IPS-NIHi7 (cell line): ENCODE results near the gene LMF2.
A peak's percentile ranks its signal among the peaks of the same experiment; 100 is the strongest.
"Not testable (repeated sequence)": the region's sequence is repeated elsewhere in the genome, so short reads cannot be mapped to it uniquely, and the experiment has no call there.

Source experiments
- DNase-seq: peaks from one replicate; pipeline ENCODE4 v3.0.0; 2012; ENCODE audit warnings: mixed read lengths; ENCODE audit errors: extremely low spot score

Gene LMF2

GRCh38 chr22:50523458-50523805 lies 15.9 kb upstream of the LMF2 start:
- DNase-seq = no peak

- DNase-seq = no peak
Observed at GRCh38 chr22:50522806-50523438, 15.4 kb upstream of the LMF2 start.

- no peak for DNase-seq
Observed at GRCh38 chr22:50522208-50522805, 14.8 kb upstream of the LMF2 start.

- DNase-seq = no peak
Observed at GRCh38 chr22:50521710-50522109, 14.2 kb upstream of the LMF2 start.

GRCh38 chr22:50520826-50521453 lies 13.4 kb upstream of the LMF2 start:
- DNase-seq = no peak

- not testable (repeated sequence) for DNase-seq
Observed at GRCh38 chr22:50520184-50520583, 12.7 kb upstream of the LMF2 start.

GRCh38 chr22:50519151-50519550 lies 11.6 kb upstream of the LMF2 start:
- DNase-seq = no peak

GRCh38 chr22:50518606-50519005 lies 11.1 kb upstream of the LMF2 start:
- DNase-seq = no peak

GRCh38 chr22:50517495-50518260 lies 10.2 kb upstream of the LMF2 start:
- DNase-seq = no peak

GRCh38 chr22:50516891-50517290 lies 9.4 kb upstream of the LMF2 start:
- DNase-seq = no peak

- DNase-seq = no peak
Observed at GRCh38 chr22:50516068-50516467, 8.6 kb upstream of the LMF2 start.

GRCh38 chr22:50513175-50513574 lies 5.7 kb upstream of the LMF2 start:
- DNase-seq = no peak

- no peak for DNase-seq
Observed at GRCh38 chr22:50508897-50509296, 1.4 kb upstream of the LMF2 start.

GRCh38 chr22:50507991-50508884 lies 736 bp upstream of the LMF2 start, which contains the start of gene NCAPH2:
Gene NCAPH2 (plus strand): TSS chr22:50508224. CDS start chr22:50508338, 114 bp downstream.
- peak; percentile 100 for DNase-seq

- no peak for DNase-seq
Observed at GRCh38 chr22:50506611-50507420, 686 bp downstream of the LMF2 start.

GRCh38 chr22:50505776-50506610 lies 1.5 kb downstream of the LMF2 start:
- DNase-seq = no peak

GRCh38 chr22:50505276-50505775 lies 2.2 kb downstream of the LMF2 start:
- no peak for DNase-seq

GRCh38 chr22:50504369-50505211 lies 2.9 kb downstream of the LMF2 start:
- DNase-seq = no peak
